Glutamatergic neuron (in vitro differentiated cells): ENCODE data around the gene FES. TPM values are rescaled to one million over a fixed set of nuclear protein-coding genes. Genes with fewer than 3 reads are reported as not detected.
"Not testable (repeated sequence)": the region's sequence is repeated elsewhere in the genome, so short reads cannot be mapped to it uniquely, and the experiment has no call there.

Source experiments
- DNase-seq: peaks from one replicate; pipeline ENCODE4 v3.0.0; 2022
- H3K27ac Mint-ChIP-seq: one replicate; pipeline ENCODE4 v1.8.0; 2020; ENCODE audit warnings: mild to moderate bottlenecking, mixed read lengths, inconsistent platforms; ENCODE audit not compliant: unreplicated experiment
- H3K27me3 Mint-ChIP-seq: one replicate; pipeline ENCODE4 v1.8.0; 2020; ENCODE audit warnings: mild to moderate bottlenecking, moderate library complexity, mixed read lengths, inconsistent platforms; ENCODE audit not compliant: unreplicated experiment
- H3K36me3 Mint-ChIP-seq: one replicate; pipeline ENCODE4 v1.8.0; 2020; ENCODE audit warnings: mild to moderate bottlenecking, mixed read lengths, inconsistent platforms; ENCODE audit not compliant: unreplicated experiment
- H3K4me1 Mint-ChIP-seq: one replicate; pipeline ENCODE4 v1.8.0; 2020; ENCODE audit warnings: mild to moderate bottlenecking, low read depth, mixed read lengths, inconsistent platforms; ENCODE audit not compliant: unreplicated experiment
- H3K4me3 Mint-ChIP-seq: one replicate; pipeline ENCODE4 v1.8.0; 2020; ENCODE audit warnings: mild to moderate bottlenecking, mixed read lengths, inconsistent platforms; ENCODE audit not compliant: unreplicated experiment
- H3K9me3 Mint-ChIP-seq: one replicate; pipeline ENCODE4 v1.8.0; 2020; ENCODE audit warnings: mild to moderate bottlenecking, moderate library complexity, mixed read lengths, inconsistent platforms; ENCODE audit not compliant: unreplicated experiment
- total RNA-seq: library from RNA; stranded (reverse); fragmentation: NEBNext Ultra II Directional; extraction: Animal tissue kit (Norgen Biotek cat#: 25700); gene quantifications from one replicate; pipeline ENCODE4 v1.2.1, GENCODE V29; 2021; ENCODE audit not compliant: unreplicated experiment
- TF ChIP-seq, protein P1 (sequence below): fragments of 200-600 bp; sonication (generic); IDR thresholded peaks from one replicate; pipeline ENCODE4 v1.5.0; 2021; ENCODE audit not compliant: partially characterized antibody, unreplicated experiment

FES gene
- total RNA-seq, 1 donor from 2014 or later = 3.3 TPM

DNA sequence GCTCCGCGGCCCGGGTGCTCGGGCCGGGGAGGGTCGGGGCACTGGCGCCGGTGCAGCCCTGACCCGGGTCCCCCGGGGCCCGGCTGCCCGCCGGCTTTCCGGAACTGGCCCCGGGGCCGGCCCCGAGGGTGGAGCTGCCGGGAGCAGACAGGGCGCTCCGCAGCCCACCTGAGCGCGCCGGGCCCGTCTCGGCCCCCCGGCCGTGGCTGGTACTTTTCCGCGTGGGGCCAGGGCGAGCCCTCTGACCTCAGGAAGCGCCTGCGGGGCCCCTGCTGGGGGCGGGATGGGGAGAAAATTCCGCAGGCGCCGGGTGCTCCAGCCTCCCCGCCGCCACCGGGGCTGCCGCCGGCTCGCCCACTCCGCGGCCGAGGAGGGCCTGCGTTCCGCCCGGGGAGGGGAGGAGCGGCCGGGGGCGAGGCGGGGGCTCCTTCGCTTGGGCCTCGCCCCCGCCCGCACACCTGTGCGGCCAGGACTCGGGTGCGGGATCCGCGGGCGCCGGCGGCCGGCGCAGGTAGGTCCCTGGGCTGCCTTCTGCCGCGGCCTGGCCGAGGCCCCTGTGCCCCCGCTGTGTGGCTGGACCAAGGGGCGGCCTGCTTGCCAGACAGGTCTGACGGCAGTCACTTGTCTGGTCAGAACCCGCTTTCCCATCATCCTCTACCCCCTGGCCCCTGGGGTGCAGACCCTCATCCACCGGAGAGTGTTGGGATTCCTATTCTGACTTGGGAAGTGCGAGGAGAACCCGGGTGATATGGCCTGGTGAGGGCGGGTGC is 12.4 kb upstream of the FES start:
- Mint-ChIP-seq H3K9me3 (peaks cover 8% of the 10 kb centered on the region), H3K36me3 (no peaks in the 10 kb centered on the region), H3K27me3 (peaks cover 1% of the 10 kb centered on the region), H3K4me1 (peaks cover 19% of the 10 kb centered on the region), H3K4me3 (peak overlapping the region; percentile 81), H3K27ac (no peak overlapping the region)
- TF ChIP-seq, protein P1, sequence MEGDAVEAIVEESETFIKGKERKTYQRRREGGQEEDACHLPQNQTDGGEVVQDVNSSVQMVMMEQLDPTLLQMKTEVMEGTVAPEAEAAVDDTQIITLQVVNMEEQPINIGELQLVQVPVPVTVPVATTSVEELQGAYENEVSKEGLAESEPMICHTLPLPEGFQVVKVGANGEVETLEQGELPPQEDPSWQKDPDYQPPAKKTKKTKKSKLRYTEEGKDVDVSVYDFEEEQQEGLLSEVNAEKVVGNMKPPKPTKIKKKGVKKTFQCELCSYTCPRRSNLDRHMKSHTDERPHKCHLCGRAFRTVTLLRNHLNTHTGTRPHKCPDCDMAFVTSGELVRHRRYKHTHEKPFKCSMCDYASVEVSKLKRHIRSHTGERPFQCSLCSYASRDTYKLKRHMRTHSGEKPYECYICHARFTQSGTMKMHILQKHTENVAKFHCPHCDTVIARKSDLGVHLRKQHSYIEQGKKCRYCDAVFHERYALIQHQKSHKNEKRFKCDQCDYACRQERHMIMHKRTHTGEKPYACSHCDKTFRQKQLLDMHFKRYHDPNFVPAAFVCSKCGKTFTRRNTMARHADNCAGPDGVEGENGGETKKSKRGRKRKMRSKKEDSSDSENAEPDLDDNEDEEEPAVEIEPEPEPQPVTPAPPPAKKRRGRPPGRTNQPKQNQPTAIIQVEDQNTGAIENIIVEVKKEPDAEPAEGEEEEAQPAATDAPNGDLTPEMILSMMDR = no peak
- DNase-seq = no peak

DNA sequence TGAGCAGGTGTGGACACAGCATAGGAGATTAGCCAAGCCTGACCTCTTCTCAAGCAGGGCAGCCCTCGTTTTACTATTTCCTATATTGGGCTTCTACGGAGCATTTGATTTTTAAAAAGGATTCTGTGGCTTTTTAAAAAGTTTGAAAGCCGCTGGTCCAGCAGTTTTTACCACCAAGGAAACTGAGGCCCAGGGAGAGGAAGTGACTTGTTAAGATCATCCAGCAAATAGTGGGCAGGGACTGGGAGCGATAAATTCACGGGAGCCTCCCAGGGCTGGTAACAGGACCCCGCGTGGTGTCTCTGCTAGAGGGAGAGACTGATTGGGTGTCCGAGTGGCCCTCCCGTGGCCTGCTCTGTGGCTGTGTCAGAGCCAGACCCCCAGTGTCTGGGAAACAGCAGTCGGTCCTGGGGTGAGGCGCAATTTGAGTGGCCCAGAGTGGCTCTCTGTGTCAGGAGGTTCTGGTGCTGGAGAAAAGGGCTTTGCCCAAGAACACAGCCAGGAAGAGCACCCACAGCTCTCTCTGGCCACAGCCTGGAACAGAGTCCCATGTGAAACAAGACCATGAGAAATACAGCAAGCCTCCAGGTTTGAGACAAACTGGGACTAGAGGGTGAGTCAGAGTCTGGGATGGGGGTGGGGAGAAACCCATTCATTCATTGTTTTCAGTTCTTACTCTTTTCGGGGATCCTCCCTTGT is 11.7 kb upstream of the FES start:
- H3K4me1 Mint-ChIP-seq = peaks cover 19% of the 10 kb centered on the region
- H3K36me3 Mint-ChIP-seq = no peaks in the 10 kb centered on the region
- no peak overlapping the region for H3K27ac Mint-ChIP-seq
- peaks cover 1% of the 10 kb centered on the region for H3K27me3 Mint-ChIP-seq
- H3K9me3 Mint-ChIP-seq = peaks cover 8% of the 10 kb centered on the region
- no peak for DNase-seq
- H3K4me3 Mint-ChIP-seq = peak overlapping the region; percentile 81
- TF ChIP-seq, protein P1 = no peak

DNA sequence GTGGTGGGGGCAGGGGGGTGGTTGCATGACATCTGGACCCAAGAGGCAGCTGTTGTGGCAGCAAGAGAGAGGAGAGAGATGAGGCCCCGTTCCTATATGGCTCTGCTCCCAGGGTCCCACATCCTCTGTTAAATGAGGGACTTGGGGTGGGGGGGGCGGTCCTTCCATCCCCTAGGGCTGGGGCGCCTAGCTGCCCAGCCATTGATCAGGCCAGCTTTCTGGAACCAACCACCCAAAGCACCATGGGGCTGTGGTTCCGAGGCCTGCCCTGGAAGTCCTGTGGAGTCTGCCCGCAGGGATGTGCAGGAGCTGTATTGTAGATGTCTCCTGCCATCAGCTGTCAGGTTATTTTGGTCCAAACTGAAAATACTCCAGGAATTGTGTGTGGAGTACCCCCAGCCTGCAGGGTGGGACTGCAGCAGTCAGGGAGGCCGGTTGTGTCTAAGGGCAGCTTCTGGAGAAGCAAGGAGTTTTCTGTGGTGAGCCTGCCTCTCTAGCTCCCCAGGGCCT is 10.8 kb upstream of the FES start:
- Mint-ChIP-seq H3K4me1 (peaks cover 17% of the 10 kb centered on the region), H3K4me3 (peak overlapping the region; percentile 81), H3K27ac (no peak overlapping the region), H3K36me3 (no peaks in the 10 kb centered on the region), H3K9me3 (peaks cover 12% of the 10 kb centered on the region), H3K27me3 (peaks cover 4% of the 10 kb centered on the region)
- no peak for DNase-seq
- TF ChIP-seq, protein P1 = no peak

DNA sequence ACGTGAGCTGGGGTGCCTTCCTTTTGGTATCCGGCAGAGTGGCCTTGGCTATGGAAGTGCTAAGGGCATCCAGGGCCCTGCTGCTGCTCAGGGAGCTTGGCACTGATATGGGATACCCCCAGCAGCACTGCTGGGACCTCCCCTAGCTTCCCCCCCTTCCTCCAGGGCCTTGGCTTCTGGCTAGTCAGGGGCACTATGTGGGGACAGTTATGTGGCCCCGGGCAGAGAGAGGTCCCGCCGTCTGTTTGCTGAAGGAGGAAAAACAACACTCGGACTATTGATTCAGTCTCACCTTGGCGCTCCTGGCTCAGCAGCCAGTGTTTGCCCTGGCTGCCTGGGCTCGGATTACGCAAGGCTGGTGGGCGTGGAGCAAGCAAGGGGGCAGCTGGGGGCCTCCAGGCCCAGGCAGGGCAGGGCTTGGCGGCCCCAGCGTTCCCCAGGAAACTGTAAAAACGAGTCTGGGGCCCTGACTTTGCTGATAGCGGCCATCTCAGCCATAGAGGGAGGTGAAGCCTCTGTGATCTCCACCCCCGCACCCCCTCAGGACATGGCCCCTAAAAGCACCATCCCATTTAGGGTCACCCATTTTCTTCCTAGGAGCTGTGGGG is 10.2 kb upstream of the FES start:
- H3K36me3 Mint-ChIP-seq = no peaks in the 10 kb centered on the region
- no peak overlapping the region for H3K27ac Mint-ChIP-seq

DNA sequence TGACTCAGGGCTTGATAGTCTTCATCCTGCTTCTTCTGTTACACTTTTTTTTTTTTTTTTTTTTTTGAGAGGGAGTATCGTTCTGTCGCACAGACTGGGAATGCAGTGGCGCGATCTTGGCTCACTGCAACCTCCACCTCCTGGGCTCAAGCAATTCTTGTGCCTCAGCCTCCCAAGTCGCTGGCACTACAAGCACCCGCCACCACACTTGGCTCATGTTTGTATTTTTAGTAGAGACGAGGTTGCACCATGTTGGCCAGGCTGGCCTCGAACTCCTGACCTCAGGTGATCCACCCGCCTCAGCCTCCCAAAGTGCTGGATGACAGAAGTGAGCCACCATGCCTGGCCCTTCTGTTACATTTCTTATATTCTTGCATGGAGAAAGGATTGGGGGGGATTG is 9.3 kb upstream of the FES start:
- Mint-ChIP-seq H3K4me1 (peaks cover 12% of the 10 kb centered on the region), H3K9me3 (peaks cover 12% of the 10 kb centered on the region)
- not testable (repeated sequence) for DNase-seq, H3K36me3 Mint-ChIP-seq, H3K27me3 Mint-ChIP-seq, H3K4me3 Mint-ChIP-seq, H3K27ac Mint-ChIP-seq

More for the DNA sequence above, 10.2 kb upstream of the FES start:
- TF ChIP-seq, protein P1 = no peak
- peaks cover 12% of the 10 kb centered on the region for H3K9me3 Mint-ChIP-seq
- H3K27me3 Mint-ChIP-seq = peaks cover 4% of the 10 kb centered on the region
- H3K4me3 Mint-ChIP-seq = no peak overlapping the region
- no peak for DNase-seq
- peaks cover 16% of the 10 kb centered on the region for H3K4me1 Mint-ChIP-seq
